ENCODE results near the gene MYO9B. TPM values are rescaled to one million over a fixed set of nuclear protein-coding genes. Genes with fewer than 3 reads are reported as not detected.
A peak's percentile ranks its signal among the peaks of the same experiment; 100 is the strongest.

The MYO9B gene
- total RNA-seq, 5 donors from 2014 or later (not counting 1 experiment from before 2014, with no cell fraction given), result 185 to 220 (median 202) TPM

- no peak for DNase-seq
- Histone ChIP-seq H3K27me3 (replicated peaks in 1 of 2; ENCODE audit: control insufficient read depth in 2 of 2, extremely low read depth in 1 of 2, insufficient read depth in 2 of 2, low read length in 1 of 2) (peaks cover 0 to 2% of the 10 kb centered on the region in 2 experiments), H3K36me3 (ENCODE audit: control insufficient read depth in 2 of 2, extremely low read depth in 1 of 2, insufficient read depth in 1 of 2, low read length in 1 of 2) (peaks cover 9 to 15% of the 10 kb centered on the region in 2 donors), H3K4me3 (ENCODE audit: control insufficient read depth in 1 of 2, extremely low read depth in 1 of 2, low read length in 1 of 2) (no peak overlapping the region), H3K27ac (ENCODE audit: low read length) (no peak overlapping the region), H3K9me3 (no peaks in the 10 kb centered on the region), H3K4me1 (ENCODE audit: control insufficient read depth in 1 of 2, extremely low read depth in 1 of 2, insufficient read depth in 2 of 2, low read length in 2 of 2) (peaks cover 6 to 28% of the 10 kb centered on the region in 2 experiments)
- Mint-ChIP-seq H3K4me3 (no peak overlapping the region), H3K4me1 (peaks cover 7 to 19% (median 16%) of the 10 kb centered on the region in 3 donors), H3K27ac (no peak overlapping the region), H3K27me3 (no peaks in the 10 kb centered on the region), H3K36me3 (no peaks in the 10 kb centered on the region), H3K9me3 (no peaks in the 10 kb centered on the region)
- no peak for ATAC-seq (replicated peaks in 1 of 4)
- CTCF ChIA-PET, result no interaction called here
- POLR2A ChIA-PET, result no interaction called here
- WGBS (ENCODE audit: insufficient coverage), result 98% methylated on average over 23 of the region's 25 CpGs
Observed at GRCh38 chr19:17232258-17232657, 156.7 kb downstream of the MYO9B start.

- Histone ChIP-seq H3K27ac (ENCODE audit: low read length) (no peak overlapping the region), H3K4me1 (ENCODE audit: control insufficient read depth in 1 of 2, extremely low read depth in 1 of 2, insufficient read depth in 2 of 2, low read length in 2 of 2) (peaks cover 6 to 21% of the 10 kb centered on the region in 2 experiments), H3K27me3 (replicated peaks in 1 of 2; ENCODE audit: control insufficient read depth in 2 of 2, extremely low read depth in 1 of 2, insufficient read depth in 2 of 2, low read length in 1 of 2) (peaks cover 0 to 2% of the 10 kb centered on the region in 2 experiments), H3K9me3 (no peaks in the 10 kb centered on the region), H3K36me3 (ENCODE audit: control insufficient read depth in 2 of 2, extremely low read depth in 1 of 2, insufficient read depth in 1 of 2, low read length in 1 of 2) (peaks cover 3 to 15% of the 10 kb centered on the region in 2 donors), H3K4me3 (ENCODE audit: control insufficient read depth in 1 of 2, extremely low read depth in 1 of 2, low read length in 1 of 2) (peak overlapping the region; percentile 69 to 83)
- ATAC-seq (replicated peaks in 1 of 4) (peak; percentile 52 to 64 (median 56)), DNase-seq (peak in 28 of 35 experiments; percentile 24 to 74 (median 44))
- 0% methylated on average over 1 of the region's 11 CpGs for WGBS (ENCODE audit: insufficient coverage)
- ChIA-PET POLR2A (no interaction called here), CTCF (interaction anchor here in 1 of 2 donors (0.6 to 1.6 kb wide), 4 partner anchors 20 to 79 kb away, joined by 3 to 6 read pairs (median 4); partner anchors contain the start of gene USE1)
- Mint-ChIP-seq H3K36me3 (no peaks in the 10 kb centered on the region), H3K9me3 (no peaks in the 10 kb centered on the region), H3K4me1 (peaks cover 6 to 17% (median 11%) of the 10 kb centered on the region in 3 donors), H3K4me3 (peak overlapping the region; percentile 74 to 81 (median 78)), H3K27me3 (no peaks in the 10 kb centered on the region), H3K27ac (peak overlapping the region; percentile 64 to 72)
Observed at GRCh38 chr19:17234911-17235299, 159.3 kb downstream of the MYO9B start.

- POLR2A ChIA-PET, result interaction anchor here in 1 of 2 donors (0.5 kb wide), 1 partner anchor 160 kb away, joined by 3 read pairs; the partner anchor contains the start of gene MYO9B
- H3K36me3 ChIP-seq (ENCODE audit: control insufficient read depth in 2 of 2, extremely low read depth in 1 of 2, insufficient read depth in 1 of 2, low read length in 1 of 2), result peaks cover 3 to 15% of the 10 kb centered on the region in 2 donors
- under 1% methylated on average over 78 of the region's 80 CpGs for WGBS (ENCODE audit: insufficient coverage)
- H3K4me3 ChIP-seq (ENCODE audit: control insufficient read depth in 1 of 2, extremely low read depth in 1 of 2, low read length in 1 of 2), result peak overlapping the region; percentile 69 to 83
- Mint-ChIP-seq H3K4me1 (peaks cover 6 to 17% (median 11%) of the 10 kb centered on the region in 3 donors), H3K36me3 (no peaks in the 10 kb centered on the region), H3K27me3 (no peaks in the 10 kb centered on the region), H3K27ac (peak overlapping the region; percentile 64 to 72), H3K4me3 (peak overlapping the region; percentile 74 to 81 (median 78)), H3K9me3 (no peaks in the 10 kb centered on the region)
- DNase-seq (peak; percentile 51 to 88 (median 71)), ATAC-seq (replicated peaks in 1 of 4) (peak; percentile 89 to 96 (median 94))
- CTCF ChIA-PET, result interaction anchor here in 1 of 2 donors (0.5 to 1.6 kb wide), 5 partner anchors 20 to 152 kb away, joined by 3 to 6 read pairs (median 4); partner anchors contain the start of gene USE1
- H3K4me1 ChIP-seq (ENCODE audit: control insufficient read depth in 1 of 2, extremely low read depth in 1 of 2, insufficient read depth in 2 of 2, low read length in 2 of 2), result peaks cover 6 to 21% of the 10 kb centered on the region in 2 experiments
- no peaks in the 10 kb centered on the region for H3K9me3 ChIP-seq
- H3K27ac ChIP-seq (ENCODE audit: low read length), result no peak overlapping the region
- peaks cover 0 to 2% of the 10 kb centered on the region in 2 experiments for H3K27me3 ChIP-seq (replicated peaks in 1 of 2; ENCODE audit: control insufficient read depth in 2 of 2, extremely low read depth in 1 of 2, insufficient read depth in 2 of 2, low read length in 1 of 2)
Observed at GRCh38 chr19:17235300-17235970, 159.9 kb downstream of the MYO9B start.

GRCh38 chr19:17235971-17236777, 160.6 kb downstream of the MYO9B start:
- Histone ChIP-seq H3K36me3 (ENCODE audit: control insufficient read depth in 2 of 2, extremely low read depth in 1 of 2, insufficient read depth in 1 of 2, low read length in 1 of 2) (peaks cover 3 to 12% of the 10 kb centered on the region in 2 donors), H3K27me3 (replicated peaks in 1 of 2; ENCODE audit: control insufficient read depth in 2 of 2, extremely low read depth in 1 of 2, insufficient read depth in 2 of 2, low read length in 1 of 2) (peaks cover 0 to 2% of the 10 kb centered on the region in 2 experiments), H3K27ac (ENCODE audit: low read length) (no peak overlapping the region), H3K4me3 (ENCODE audit: control insufficient read depth in 1 of 2, extremely low read depth in 1 of 2, low read length in 1 of 2) (no peak overlapping the region), H3K4me1 (ENCODE audit: control insufficient read depth in 1 of 2, extremely low read depth in 1 of 2, insufficient read depth in 2 of 2, low read length in 2 of 2) (peaks cover 6 to 21% of the 10 kb centered on the region in 2 experiments), H3K9me3 (no peaks in the 10 kb centered on the region)
- H3K27ac Mint-ChIP-seq, result no peak overlapping the region
- no peaks in the 10 kb centered on the region for H3K36me3 Mint-ChIP-seq
- CTCF ChIA-PET, result interaction anchor here in 1 of 2 donors (0.5 to 1.6 kb wide), 4 partner anchors 20 to 153 kb away, joined by 3 to 6 read pairs (median 4); partner anchors contain the start of gene USE1
- DNase-seq (no peak), ATAC-seq (replicated peaks in 1 of 4) (peak; percentile 13 to 49 (median 24))
- WGBS (ENCODE audit: insufficient coverage), result 100% methylated on average over 1 of the region's 27 CpGs
- POLR2A ChIA-PET, result interaction anchor here in 1 of 2 donors (0.5 kb wide), 1 partner anchor 160 kb away, joined by 3 read pairs; the partner anchor contains the start of gene MYO9B
- H3K4me3 Mint-ChIP-seq, result peak overlapping the region; percentile 56 to 81 (median 74)
- H3K4me1 Mint-ChIP-seq, result peaks cover 6 to 17% (median 11%) of the 10 kb centered on the region in 3 donors
- H3K9me3 Mint-ChIP-seq, result no peaks in the 10 kb centered on the region
- H3K27me3 Mint-ChIP-seq, result no peaks in the 10 kb centered on the region

GRCh38 chr19:17236811-17237543, 161.4 kb downstream of the MYO9B start:
- ChIA-PET POLR2A (no interaction called here), CTCF (no interaction called here)
- H3K27ac ChIP-seq (ENCODE audit: low read length), result no peak overlapping the region
- peak overlapping the region; percentile 43 to 74 (median 51) for H3K4me3 Mint-ChIP-seq
- WGBS (ENCODE audit: insufficient coverage), result 94% methylated on average over 6 of the region's 18 CpGs
- H3K4me3 ChIP-seq (ENCODE audit: control insufficient read depth in 1 of 2, extremely low read depth in 1 of 2, low read length in 1 of 2), result no peak overlapping the region
- H3K36me3 Mint-ChIP-seq, result no peaks in the 10 kb centered on the region
- peaks cover 6 to 17% (median 11%) of the 10 kb centered on the region in 3 donors for H3K4me1 Mint-ChIP-seq
- H3K27me3 ChIP-seq (replicated peaks in 1 of 2; ENCODE audit: control insufficient read depth in 2 of 2, extremely low read depth in 1 of 2, insufficient read depth in 2 of 2, low read length in 1 of 2), result peaks cover 0 to 2% of the 10 kb centered on the region in 2 experiments
- no peaks in the 10 kb centered on the region for H3K9me3 Mint-ChIP-seq
- H3K4me1 ChIP-seq (ENCODE audit: control insufficient read depth in 1 of 2, extremely low read depth in 1 of 2, insufficient read depth in 2 of 2, low read length in 2 of 2), result peaks cover 6 to 21% of the 10 kb centered on the region in 2 experiments
- no peaks in the 10 kb centered on the region for H3K9me3 ChIP-seq
- no peak for DNase-seq
- no peak for ATAC-seq (replicated peaks in 1 of 4)
- H3K27ac Mint-ChIP-seq, result peak overlapping the region; percentile 22 to 46
- H3K36me3 ChIP-seq (ENCODE audit: control insufficient read depth in 2 of 2, extremely low read depth in 1 of 2, insufficient read depth in 1 of 2, low read length in 1 of 2), result peaks cover 1 to 6% of the 10 kb centered on the region in 2 donors
- H3K27me3 Mint-ChIP-seq, result no peaks in the 10 kb centered on the region

Data from T-cell (primary cell).